Parathyroid adenoma (tissue), 2 donors: Measurements from ENCODE around the gene ITPR2.
"Not testable (repeated sequence)": the region's sequence is repeated elsewhere in the genome, so short reads cannot be mapped to it uniquely, and the experiment has no call there.

Source experiments
- H2AFZ ChIP-seq: fragments of 300-600 bp; sonication (generic); one replicate; pipeline ENCODE4 v1.7.0; 2017; ENCODE audit warnings: antibody characterized with exemption, mild to moderate bottlenecking
- H3K27ac ChIP-seq: fragments of 300-600 bp; sonication (generic); one replicate; pipeline ENCODE4 v1.7.0; 2017
- H3K27me3 ChIP-seq: fragments of 300-600 bp; sonication (generic); one replicate; pipeline ENCODE4 v1.7.0; 2017; ENCODE audit warnings: low read length; ENCODE audit not compliant: control insufficient read depth, insufficient read depth
- H3K36me3 ChIP-seq: fragments of 300-600 bp; sonication (generic); one replicate; pipeline ENCODE4 v1.7.0; 2017; ENCODE audit warnings: low read length; ENCODE audit not compliant: control insufficient read depth, insufficient read depth
- H3K4me1 ChIP-seq: fragments of 300-600 bp; sonication (generic); one replicate; pipeline ENCODE4 v1.7.0; 2017; ENCODE audit warnings: control low read depth
- H3K4me2 ChIP-seq: fragments of 300-600 bp; sonication (generic); one replicate; pipeline ENCODE4 v1.7.0; 2017; ENCODE audit warnings: low read length
- H3K4me3 ChIP-seq: fragments of 300-600 bp; sonication (generic); one replicate; pipeline ENCODE4 v1.7.0; 2017; ENCODE audit warnings: low read depth, low read length
- H3K79me2 ChIP-seq: fragments of 300-600 bp; sonication (generic); one replicate; pipeline ENCODE4 v1.7.0; 2017; ENCODE audit warnings: control low read depth
- H3K9ac ChIP-seq: fragments of 300-600 bp; sonication (generic); one replicate; pipeline ENCODE4 v1.7.0; 2017; ENCODE audit warnings: mild to moderate bottlenecking
- H3K9me3 ChIP-seq: fragments of 300-600 bp; sonication (generic); one replicate; pipeline ENCODE4 v1.7.0; 2017; ENCODE audit warnings: low read length; ENCODE audit not compliant: control insufficient read depth
- TF ChIP-seq, protein P1 (sequence below): fragments of 300-600 bp; sonication (generic); IDR thresholded peaks from one replicate; pipeline ENCODE4 v1.7.0; 2017; ENCODE audit warnings: antibody characterized with exemption, mild to moderate bottlenecking
- donor health status: primary hyperparathyroidism.

Gene ITPR2

DNA sequence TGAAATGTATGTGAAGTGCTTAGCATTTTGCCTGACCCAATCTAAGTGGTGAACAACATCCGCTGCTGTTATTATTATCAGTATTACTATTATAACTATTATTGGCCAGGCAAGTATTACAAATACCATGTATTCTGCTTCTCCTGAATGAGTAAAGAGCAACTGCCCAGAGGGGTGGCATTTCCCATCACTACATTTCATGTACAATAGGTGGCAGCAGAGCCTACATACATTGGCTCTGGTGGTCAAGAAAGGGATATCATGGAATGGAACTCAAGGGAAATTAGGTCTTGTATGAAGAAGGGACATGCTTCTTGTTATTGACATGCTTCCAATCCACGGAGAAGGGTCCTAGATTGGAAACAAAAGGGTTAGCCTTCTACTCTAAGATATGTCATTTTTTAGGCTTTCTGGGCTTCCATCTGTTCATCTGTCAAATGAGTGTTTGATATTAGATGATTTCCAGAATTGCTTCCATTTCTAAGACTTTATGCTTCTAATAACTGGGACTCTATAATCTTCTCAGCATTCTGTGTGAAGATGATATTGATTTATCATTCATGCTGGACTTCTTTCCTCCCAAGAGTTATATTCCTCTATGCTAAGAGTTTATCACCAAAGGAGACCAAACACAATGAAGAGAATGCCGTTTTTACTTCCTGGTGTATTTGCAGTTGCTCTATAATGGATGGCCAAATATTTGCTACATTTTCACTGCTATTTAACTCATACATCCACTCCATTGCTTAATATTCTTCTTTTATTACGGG lies 398.5 kb downstream of the ITPR2 start:
- Histone ChIP-seq H3K4me2 (no peak overlapping the region), H3K9me3 (no peaks in the 10 kb centered on the region), H3K9ac (no peak overlapping the region), H3K4me3 (no peak overlapping the region), H3K79me2 (no peaks in the 10 kb centered on the region), H3K4me1 (no peaks in the 10 kb centered on the region), H2AFZ (no peak overlapping the region), H3K27me3 (no peaks in the 10 kb centered on the region), H3K36me3 (no peaks in the 10 kb centered on the region), H3K27ac (no peak overlapping the region)
- TF ChIP-seq, protein P1, sequence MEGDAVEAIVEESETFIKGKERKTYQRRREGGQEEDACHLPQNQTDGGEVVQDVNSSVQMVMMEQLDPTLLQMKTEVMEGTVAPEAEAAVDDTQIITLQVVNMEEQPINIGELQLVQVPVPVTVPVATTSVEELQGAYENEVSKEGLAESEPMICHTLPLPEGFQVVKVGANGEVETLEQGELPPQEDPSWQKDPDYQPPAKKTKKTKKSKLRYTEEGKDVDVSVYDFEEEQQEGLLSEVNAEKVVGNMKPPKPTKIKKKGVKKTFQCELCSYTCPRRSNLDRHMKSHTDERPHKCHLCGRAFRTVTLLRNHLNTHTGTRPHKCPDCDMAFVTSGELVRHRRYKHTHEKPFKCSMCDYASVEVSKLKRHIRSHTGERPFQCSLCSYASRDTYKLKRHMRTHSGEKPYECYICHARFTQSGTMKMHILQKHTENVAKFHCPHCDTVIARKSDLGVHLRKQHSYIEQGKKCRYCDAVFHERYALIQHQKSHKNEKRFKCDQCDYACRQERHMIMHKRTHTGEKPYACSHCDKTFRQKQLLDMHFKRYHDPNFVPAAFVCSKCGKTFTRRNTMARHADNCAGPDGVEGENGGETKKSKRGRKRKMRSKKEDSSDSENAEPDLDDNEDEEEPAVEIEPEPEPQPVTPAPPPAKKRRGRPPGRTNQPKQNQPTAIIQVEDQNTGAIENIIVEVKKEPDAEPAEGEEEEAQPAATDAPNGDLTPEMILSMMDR, result peak; percentile 61

DNA sequence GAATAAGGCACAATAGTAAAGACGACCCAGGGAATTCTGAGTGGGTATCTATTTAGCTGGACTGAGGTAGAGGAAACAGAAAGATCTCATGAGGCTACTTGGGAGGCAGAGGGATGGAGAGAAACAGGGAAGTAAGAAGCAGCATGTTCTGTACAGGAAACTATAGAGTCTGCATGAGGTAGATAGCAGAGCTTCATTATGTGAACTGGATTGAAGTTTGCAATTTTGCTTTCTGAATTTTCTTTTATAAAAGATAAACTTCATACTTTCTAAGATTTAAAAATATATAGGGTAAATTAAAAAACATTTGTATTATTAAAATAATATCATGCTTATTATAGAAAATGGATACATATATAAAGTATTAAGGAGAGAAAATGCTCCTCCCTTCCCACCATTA lies 399.3 kb downstream of the ITPR2 start:
- H3K4me3 ChIP-seq, H3K9ac ChIP-seq, H3K9me3 ChIP-seq, H2AFZ ChIP-seq, H3K27ac ChIP-seq, H3K79me2 ChIP-seq, H3K4me1 ChIP-seq, H3K27me3 ChIP-seq, H3K4me2 ChIP-seq, H3K36me3 ChIP-seq: not testable (repeated sequence)

DNA sequence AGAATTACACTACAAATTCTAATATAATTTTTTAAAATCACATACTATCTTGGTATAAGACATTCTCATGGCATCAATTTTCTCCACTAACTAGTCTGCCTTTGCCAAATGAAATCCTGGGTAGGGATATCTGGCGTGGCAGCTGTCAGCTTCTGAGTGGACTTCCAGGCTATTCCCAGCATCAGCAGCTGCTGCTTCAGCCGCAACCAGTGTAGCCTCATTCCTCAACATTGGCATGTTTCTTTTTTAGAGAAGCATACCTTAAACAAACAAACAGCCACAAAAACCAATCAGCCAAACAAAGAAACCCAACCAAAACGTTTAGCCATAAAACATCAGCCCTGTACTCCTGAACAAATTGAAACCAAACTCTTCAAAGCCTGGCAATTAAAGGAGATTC lies 401.8 kb downstream of the ITPR2 start:
- Histone ChIP-seq H3K4me1 (peaks cover 10% of the 10 kb centered on the region), H3K79me2 (no peaks in the 10 kb centered on the region), H3K27me3 (no peaks in the 10 kb centered on the region), H3K9me3 (no peaks in the 10 kb centered on the region), H3K36me3 (no peaks in the 10 kb centered on the region), H2AFZ (no peak overlapping the region), H3K27ac (no peak overlapping the region), H3K4me3 (no peak overlapping the region), H3K9ac (no peak overlapping the region), H3K4me2 (no peak overlapping the region)
- TF ChIP-seq, protein P1, result no peak

GRCh38 chr12:26430596-26430995 lies 402.4 kb downstream of the ITPR2 start:
- H3K79me2 ChIP-seq, H3K9me3 ChIP-seq: not testable (repeated sequence)

GRCh38 chr12:26429070-26429691 lies 403.8 kb downstream of the ITPR2 start:
- Histone ChIP-seq H3K4me1 (peaks cover 10% of the 10 kb centered on the region), H3K9ac (no peak overlapping the region), H3K79me2 (no peaks in the 10 kb centered on the region), H3K4me3 (no peak overlapping the region), H3K4me2 (no peak overlapping the region), H3K27ac (no peak overlapping the region), H2AFZ (no peak overlapping the region), H3K36me3 (no peaks in the 10 kb centered on the region), H3K27me3 (no peaks in the 10 kb centered on the region), H3K9me3 (no peaks in the 10 kb centered on the region)
- TF ChIP-seq, protein P1, result no peak

More at GRCh38 chr12:26430596-26430995, 402.4 kb downstream of the ITPR2 start:
- H3K27ac ChIP-seq, H3K36me3 ChIP-seq, H3K4me3 ChIP-seq, H3K27me3 ChIP-seq, H3K9ac ChIP-seq, H3K4me1 ChIP-seq, H3K4me2 ChIP-seq, H2AFZ ChIP-seq: not testable (repeated sequence)
